GF-D8 (cell line): ENCODE results near the gene RALGPS1.
"Not testable (repeated sequence)": the region's sequence is repeated elsewhere in the genome, so short reads cannot be mapped to it uniquely, and the experiment has no call there.

Experiments
- DNase-seq: peaks from one replicate; lab custom pipeline; 2025; lab: John Stamatoyannopoulos, UW

RALGPS1 gene

DNA sequence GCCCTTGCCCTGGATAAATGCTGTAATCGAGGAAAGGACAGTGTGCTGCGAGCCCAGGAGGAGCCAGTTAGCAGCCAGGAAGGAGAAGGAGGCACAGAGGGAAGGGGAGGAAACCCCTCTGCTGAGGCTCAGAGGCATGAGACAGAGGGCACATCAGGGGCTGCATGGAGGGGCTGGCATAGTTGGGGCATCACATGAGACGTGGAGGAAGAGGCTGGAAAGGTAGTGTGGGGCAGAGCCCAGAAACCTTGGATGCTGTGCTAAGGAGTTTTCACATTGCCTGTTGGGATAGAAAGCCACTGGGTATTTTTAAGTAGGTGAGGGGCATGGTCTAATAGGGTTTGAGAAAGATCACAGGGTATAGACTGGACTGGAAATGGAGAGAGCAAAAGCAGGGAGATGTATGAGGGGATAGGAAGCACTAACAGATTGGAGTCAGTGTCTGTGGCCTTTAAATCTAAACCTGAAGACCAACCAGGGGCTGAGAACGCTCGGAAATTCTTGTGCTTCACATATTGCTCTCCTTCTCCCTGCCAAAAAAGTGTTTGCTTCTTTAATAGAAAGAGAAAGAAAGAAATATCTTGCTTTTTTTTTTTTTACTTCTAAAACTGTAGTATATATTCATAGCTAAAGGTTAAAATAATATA lies 240.9 kb downstream of the RALGPS1 start:
- DNase-seq: no peak

DNA sequence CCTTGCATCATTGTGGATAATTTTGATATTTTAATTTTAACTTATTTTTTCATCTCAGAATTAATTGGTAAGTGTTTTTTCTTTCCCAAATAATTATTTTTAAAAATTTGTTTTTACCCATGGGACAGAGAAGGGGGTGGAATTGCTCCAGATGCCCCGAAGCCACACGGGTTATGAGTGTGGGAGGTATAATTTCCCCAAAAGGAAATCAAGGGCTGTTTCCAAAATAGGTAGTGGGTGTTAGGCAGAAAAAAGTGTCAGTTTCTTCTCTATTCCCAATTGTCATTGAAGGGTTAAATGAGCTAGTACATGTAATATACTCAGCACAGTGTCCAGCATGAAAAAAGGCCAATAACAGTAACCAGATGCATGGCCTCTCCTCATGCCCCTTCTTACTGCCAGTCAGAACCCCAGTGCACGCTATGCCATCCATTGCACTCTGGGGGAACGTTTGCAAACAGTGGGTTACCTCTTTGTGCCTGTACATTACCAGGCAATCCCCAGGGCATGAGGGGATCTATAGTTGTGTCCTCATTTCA lies 244.3 kb downstream of the RALGPS1 start:
- no peak for DNase-seq

DNA sequence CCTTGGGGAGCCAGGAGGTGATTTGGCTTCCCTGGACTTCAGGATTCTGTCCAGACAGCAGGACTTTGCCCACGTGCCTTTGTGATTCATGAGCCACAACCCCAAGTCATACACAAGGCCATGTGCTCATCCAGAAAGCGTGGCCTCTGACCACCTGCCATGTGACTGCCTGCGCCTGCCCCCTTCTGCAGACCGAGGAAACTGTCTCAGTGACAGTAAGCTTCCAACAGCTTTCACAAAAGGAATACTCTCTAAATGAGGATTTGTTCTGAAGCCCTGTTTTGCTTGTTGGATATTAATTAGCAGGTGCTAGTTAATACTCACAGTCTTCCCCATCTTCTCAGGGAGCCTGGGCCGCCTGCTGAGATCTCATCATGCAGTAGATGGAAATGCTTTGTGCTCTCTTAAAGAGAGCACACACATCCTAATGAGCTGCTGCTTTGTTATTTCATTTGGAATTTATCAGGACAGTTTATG lies 244.8 kb downstream of the RALGPS1 start:
- DNase-seq: no peak

DNA sequence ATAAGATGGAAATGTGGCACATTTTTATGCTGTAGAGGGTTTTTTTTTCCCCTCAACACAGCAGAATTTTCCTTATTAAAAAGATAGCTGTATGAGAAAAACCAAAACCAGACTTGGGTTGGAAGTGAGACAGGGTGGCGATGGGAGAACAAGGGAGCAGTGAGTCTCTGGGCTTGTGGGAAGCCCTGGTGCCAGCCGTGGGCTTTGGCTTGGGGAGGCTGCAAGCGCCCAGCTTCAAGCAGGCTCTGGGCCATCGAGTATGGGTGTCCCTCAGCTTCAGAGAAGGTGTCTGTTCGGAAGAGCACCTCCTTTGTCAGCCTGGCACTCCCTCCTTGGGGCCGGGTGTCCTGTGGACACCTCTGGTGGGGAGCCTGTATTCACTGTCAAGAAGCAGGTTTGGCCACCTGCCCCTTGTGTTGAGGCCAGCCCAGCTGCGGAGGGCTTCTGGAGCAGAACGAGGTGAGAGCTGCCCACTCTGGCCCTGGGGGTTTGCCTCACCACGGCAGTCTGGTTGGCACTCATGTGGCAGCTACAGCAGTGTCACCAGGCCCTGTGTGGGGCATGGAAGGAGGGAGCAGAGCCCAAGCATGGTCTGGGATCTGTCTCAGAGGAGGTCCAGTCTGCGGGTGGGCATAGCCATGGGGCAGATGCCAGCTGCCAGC lies 245.5 kb downstream of the RALGPS1 start:
- DNase-seq: no peak

DNA sequence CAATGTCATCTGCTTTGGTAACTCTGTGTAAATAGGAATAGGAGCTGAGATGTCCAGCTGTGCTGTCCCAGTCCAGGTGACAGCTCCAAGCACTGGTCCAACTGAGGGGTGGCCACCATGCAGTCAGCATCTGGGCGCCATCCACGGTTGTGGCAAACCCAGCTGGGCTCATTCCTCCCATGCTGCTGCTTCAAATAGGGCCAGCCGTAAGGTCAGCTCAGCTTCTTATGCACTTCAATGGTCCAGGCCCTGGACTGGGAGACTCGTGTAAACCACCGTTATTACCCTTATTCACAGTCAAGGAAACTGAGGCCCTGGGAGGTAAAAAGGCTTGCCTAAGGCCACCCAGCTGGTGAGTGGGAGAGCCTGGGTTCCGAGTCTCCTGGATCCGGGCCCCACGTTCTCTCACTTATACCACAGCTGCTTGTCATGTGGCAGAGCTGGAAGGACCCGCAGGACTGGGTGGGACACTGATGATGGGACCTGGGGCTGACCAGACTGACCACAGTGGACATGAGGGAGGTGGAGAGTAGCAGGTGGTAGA lies 246.6 kb downstream of the RALGPS1 start:
- no peak for DNase-seq

DNA sequence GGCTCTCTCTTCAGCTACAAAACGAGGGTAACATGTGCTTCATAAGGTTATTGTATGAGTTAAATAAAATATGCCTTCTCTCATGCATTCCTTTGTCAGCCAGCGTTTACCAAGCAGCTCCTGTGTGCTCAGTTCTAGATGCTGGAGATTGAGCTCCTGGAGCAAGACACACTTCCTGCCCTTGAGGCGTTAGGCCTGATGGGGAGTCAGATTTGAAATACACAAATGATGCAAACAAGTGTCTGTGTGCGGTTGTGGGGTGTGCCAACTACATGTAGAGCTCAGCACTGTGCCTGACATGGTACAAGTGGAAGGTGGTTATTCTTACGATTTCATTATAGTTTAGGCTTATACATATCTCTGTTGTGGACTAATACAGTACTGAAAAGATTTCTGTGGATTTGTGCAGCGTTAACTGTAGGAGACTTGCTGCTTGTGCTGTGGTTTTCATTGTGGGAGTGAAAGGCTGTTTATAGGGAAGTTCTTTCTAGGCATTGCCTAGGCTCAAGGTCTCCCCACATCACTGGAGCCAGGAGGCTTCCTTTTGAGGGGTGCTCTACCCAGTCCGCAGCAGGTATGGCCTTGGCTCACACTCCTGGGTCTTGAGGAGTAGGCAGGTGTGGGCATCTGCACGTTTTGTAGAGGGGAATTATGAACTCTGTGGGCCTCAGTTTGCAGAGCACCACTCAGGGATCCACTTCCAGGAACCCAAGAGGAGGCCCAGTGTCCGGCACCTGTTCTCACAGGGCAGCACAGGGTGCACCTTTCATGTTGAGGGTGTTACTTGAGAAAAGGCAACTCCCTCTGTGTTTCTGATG lies 247.7 kb downstream of the RALGPS1 start:
- DNase-seq: peak; percentile 24

DNA sequence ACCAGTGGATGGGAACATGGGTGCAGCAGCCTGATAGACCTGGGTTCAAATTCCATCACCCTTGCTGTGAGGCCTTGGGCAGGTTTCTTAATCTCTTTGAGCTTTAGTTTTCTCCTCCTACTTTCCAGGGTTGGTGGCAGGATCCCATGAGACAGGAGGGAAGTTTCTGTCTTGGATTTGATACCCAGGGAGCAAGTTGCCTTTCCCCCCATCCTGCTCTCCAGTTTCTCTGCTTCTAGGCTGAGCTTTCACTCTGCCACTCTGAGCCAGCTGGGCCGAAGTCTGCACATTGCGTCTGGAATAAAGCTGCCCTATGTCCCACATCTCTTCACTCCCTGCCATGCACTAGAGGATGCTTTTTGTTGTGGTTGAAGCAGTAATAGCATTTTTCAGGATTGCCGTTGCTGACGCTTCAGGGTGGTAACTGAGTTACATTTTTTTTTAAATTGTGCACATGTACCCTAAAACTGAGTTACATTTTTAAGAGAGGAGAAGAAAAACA lies 248.3 kb downstream of the RALGPS1 start:
- no peak for DNase-seq

DNA sequence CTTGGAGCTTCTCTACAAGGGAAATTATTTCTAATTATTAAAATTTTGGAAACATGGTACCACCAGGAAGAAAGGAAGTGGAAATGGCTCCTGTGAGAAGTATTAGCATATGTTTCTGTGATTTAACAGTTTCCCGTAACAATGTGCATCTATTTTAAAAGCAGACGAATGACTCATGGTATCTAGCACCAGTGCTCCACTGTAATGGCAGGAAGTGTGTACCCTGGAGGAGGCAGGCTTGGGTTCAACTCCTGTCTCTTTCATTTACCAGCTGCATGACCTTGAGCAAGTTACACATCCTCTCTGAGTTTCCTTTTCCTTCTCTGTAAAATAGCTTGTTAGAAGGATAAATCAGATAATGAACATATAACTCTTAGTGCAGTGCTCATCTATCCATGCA lies 248.8 kb downstream of the RALGPS1 start:
- DNase-seq: no peak

DNA sequence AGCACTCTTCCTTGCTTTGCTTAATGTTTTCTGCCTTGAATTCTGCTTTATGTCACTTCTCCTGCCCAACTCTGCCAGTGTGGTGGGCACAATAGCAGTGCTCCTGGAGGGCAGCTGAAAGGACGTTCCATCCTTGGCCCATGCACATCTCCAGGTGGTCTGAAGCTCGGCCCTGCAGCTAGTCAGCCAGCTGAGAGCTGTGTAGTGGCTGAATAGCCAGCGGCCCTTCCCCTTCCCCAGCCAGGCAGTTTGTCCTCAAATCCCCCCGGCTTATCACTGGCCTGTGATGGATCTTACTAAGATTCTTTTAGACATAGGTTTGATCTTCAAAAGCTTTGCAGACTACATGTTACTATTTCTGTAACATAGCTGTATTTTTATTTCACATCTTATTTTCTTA lies 250.5 kb downstream of the RALGPS1 start:
- DNase-seq: no peak

DNA sequence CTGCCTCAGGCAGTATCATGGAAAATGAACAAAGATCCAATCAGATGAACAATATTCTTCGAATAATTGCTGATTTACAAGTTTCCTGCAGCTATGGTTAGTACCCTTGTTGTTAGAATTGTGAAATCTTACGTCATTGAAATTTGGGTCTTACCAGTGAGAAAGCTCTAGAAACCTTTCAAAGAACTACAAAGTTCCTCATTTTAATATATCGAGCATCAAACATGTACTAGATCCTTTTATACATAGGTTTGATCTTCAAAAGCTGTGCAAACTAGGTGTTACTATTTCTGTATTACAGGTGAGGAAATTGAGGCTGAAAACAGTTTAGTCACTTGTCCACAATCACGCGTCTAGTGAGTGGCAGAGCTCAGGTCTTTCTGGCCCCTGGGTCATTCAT lies 251.5 kb downstream of the RALGPS1 start:
- DNase-seq: peak; percentile 28

DNA sequence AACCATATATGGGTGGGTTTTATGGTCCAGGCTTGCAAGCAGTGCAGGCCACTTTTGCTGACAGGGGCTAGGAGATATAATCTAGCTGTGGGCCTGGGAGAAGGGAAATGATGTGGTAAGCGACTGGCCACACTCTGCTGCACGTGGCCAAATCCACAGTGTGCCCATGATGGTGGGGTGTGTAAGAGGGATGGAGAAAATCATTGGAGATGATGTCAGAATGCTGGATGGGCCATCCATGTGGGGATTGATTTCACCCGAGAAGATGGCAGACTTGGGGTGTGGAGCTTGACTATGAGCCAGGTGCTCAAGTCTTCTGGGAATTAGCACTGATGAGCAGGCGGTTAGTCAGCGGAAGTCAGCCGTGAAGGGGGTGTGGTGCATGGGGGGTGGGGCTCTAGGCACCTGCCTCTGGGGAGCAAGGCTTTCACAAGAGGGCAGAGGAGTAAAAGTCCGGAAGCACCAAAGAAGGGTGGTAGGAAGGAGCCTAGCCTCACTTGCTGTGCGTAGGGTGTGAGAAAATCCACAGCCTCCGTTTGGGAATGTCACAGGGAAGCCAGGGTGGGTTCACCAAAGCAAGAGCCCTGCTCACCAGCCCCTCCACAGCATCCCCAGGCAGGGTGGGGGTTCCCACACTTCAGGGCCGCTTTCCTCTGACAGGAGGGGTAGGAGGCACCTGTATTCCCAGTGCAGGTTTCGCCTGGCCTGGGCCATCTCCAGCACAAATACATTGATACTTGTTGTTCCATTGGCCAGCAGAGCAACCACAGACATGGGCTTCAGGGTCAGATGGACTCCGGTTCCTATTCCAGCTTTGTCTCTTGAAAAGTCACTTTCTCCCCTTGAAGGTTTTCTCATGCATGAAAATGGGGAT lies 252.3 kb downstream of the RALGPS1 start:
- peak; percentile 48 for DNase-seq

DNA sequence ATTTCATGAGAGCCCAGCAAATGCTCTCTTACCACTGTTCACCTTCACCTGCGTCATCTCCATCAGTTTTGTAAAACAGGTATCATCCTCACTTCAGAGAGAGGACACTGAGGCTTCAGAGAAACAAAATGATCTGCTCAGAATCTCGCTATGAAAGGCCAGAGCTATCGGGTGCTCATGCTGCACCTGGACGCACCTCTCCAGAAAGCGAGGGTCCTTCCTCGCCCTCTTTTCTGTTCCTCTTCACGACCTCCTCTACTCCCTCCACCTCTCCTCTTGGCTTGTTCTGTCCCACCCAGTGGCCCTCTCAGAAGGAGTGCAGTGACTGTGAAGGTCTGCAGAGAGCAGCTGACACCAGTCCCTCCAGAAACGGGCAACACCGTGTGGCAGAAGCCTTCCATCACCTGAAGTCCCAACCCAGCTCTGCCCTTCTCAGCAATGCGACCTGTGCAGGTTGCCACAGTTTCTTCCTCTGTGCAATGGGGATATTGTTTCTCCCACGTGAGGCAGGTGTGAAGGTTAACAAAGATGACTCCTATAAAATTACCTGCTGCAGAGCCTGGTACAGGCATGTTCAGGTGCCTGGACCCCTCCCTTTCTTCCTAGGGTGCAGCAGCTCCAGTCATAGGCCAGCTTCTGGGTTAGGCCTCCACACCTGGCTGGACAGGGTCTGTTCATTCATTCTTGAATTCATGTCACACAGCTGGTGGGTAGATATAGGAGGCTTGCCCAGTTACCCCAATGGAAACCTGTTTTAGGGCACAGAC lies 253.2 kb downstream of the RALGPS1 start:
- DNase-seq: no peak

DNA sequence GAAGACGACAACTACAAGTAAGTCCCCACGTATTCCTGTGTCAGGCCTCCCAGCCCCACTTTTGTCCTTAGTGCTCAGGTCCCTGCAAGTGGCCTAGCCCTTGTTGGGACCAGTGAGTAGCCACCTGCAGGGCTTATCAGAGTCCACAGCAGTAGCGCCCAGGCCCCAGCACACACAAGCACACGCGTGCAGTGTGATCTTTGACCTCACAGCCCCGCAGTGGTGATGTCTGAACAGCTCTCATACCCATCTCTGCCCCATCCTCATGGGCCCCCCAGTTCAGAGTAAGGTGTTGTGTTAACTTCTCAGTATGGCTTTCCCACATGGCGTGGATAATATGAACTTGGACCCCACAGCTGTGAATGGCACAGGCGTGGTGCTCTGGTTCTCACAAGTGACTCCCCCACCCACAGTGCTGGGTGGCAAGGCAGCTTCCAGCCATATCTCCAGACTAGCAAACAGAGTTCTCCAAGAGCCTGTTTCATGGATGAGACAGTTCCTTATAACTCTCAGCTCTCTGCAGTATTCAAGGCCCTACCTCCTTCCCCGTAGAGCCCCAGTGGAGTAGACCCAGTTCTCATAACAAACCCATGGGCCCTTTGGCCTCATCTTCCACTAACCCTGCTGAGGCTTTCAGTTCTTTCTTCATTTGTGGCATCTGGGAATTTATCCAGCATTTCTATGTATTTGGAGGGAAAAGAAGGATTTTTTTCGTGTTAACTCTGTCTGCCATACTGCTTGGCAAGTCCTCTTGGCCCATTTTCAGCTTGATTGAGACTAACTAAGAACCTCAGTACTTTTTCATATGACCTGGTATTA lies 254.4 kb downstream of the RALGPS1 start:
- no peak for DNase-seq

DNA sequence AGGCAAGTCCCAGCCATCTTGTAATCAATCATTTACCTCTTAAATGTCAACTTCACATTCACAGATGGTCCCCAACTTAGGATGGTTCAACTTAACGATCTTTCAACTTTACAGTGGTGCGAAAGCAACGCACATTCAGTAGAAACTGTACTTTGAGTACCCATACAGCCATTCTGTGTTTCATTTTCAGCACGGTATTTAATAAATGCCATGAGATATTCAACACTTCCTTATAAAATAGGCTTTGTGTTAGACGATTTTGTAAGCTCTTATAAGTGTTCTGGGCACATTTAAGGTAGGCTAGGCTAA lies 254.9 kb downstream of the RALGPS1 start:
- no peak for DNase-seq

DNA sequence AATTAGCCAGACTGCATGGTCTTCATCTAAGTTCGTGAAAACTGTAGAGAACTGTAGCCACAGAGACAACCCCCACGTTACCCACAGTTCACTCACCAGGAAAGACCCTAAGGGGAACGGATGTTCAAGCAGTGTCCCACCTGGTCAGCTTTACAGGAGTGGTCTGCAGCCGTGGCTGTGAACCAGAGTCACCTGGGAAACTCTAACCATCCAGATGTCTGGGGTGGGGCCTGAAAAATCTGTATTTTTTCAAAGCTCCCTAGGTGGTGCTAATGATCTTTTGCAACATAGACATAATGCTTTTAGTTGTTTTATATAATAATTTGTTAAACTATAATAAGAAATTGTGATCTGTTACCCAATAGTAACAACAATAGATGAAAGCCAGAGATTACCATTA lies 255.5 kb downstream of the RALGPS1 start:
- no peak for DNase-seq

DNA sequence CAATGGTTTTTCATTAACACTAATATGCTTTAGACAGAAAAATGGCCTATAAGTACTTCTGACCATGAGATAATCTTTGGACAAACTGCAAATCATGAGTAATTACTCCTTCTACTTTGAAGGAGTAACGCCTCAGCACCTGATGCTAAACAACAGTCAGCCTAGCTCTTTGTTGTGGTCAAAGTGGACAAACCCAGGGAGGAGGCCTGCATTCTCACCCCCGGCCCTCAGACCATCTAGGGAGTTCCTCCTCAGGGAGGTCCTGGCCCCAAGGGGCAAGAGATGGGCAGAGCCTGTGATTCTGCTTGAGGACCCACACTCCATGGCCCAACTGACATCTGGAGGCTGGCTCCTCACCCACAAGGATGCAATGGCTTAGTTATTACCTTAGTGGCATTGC lies 256.1 kb downstream of the RALGPS1 start:
- no peak for DNase-seq

DNA sequence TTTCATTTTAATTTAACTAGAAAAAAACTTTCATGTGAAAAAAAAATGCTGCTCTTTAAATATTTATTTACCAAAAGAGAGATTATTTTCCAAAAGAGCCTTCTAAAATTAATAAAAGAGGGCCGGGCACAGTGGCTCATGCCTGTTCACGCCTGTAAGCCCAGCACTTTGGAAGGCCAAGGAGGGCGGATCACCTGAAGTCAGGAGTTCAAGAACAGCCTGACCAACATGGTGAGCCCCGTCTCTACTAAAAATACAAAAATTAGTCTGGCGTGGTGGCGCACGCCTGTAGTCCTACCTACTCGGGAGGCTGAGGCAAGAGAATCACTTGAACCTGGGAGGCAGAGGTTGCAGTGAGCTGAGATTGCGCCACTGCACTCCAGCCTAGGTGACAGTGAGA lies 256.8 kb downstream of the RALGPS1 start:
- DNase-seq: not testable (repeated sequence)

DNA sequence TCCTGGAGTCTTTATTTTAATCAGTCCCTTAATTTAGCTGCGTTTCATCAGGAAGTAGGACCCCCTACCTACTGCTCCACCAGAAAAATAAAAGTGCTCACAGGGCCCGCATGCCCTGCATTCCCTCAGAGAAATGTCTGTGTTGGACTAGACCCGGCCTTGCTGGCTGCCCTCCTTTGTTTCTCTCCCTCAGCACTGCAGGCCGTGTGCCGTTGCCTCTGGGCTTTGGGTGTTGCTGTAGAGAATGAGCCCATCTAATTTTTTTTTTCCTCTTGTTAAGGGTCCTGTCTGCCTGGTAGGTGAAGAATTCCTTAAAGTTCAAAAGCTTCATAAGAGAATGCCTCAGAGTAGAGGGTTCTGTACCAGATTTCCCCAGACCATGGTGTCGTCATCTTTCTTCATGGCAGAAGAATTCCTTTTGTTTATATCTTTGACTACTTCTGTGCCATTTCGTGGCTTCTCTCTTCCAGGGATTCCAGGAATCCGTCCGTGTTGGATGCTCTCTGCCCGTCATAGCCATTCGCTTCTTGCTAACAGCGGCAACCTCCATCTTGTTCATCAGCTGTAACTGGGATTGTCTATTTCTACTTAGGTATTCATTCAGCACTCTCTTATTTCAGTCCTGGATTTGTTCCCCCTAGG lies 257.6 kb downstream of the RALGPS1 start:
- DNase-seq: no peak

DNA sequence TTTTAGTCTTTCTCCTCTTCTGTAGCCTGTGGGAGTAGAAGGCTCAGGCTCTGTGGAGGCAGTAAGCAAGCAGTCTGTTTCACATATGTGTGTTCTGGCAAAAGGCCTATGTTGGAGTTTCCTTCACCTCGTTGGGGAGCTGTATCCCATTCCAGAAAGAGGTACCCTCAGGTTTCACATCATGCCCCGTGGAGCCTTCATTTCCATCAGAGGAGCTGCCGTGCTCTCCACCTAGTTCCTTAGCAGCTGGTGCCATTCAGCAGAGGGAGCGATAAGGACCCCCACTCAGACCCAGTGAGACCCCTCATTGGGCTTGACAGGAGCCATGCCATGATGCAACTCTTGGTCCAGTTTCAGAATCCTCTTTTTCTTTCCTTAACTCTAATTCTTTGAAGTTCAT lies 258.5 kb downstream of the RALGPS1 start:
- DNase-seq: no peak
